ENCODE measurements around the gene PERCC1. TPM values are rescaled to one million over a fixed set of nuclear protein-coding genes. Genes with fewer than 3 reads are reported as not detected.

The PERCC1 gene
- total RNA-seq, 2 donors from 2014 or later: not detected

DNA sequence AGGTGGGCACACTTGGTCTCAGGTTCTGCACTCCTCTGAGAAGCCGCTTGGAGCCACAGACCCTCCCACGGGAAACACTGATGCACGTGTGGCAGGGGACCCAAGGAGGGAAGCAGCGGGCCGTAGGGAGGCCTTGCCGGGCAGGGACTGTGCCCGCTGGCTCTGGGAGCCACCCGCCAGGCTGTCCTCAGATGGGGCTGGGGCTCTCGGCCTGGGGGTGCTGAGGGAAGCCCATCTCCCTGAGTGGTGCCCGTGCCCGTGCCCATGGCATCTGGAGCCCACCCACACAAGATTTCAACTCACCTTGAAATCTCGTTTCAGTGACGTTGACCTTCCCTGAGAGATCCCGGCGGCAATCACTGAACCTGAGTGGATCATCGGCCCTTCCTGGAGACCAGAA is 26.1 kb downstream of the PERCC1 start:
- no peak overlapping the region for H3K27ac ChIP-seq
- TF ChIP-seq, protein P1, sequence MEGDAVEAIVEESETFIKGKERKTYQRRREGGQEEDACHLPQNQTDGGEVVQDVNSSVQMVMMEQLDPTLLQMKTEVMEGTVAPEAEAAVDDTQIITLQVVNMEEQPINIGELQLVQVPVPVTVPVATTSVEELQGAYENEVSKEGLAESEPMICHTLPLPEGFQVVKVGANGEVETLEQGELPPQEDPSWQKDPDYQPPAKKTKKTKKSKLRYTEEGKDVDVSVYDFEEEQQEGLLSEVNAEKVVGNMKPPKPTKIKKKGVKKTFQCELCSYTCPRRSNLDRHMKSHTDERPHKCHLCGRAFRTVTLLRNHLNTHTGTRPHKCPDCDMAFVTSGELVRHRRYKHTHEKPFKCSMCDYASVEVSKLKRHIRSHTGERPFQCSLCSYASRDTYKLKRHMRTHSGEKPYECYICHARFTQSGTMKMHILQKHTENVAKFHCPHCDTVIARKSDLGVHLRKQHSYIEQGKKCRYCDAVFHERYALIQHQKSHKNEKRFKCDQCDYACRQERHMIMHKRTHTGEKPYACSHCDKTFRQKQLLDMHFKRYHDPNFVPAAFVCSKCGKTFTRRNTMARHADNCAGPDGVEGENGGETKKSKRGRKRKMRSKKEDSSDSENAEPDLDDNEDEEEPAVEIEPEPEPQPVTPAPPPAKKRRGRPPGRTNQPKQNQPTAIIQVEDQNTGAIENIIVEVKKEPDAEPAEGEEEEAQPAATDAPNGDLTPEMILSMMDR (IDR thresholded peaks at IDR 0.05): no peak
- no peaks in the 10 kb centered on the region for H3K9me3 ChIP-seq
- no peaks in the 10 kb centered on the region for H3K4me1 ChIP-seq
- H3K4me3 ChIP-seq: no peak overlapping the region
- H3K36me3 ChIP-seq: peaks cover 87% of the 10 kb centered on the region
- no peaks in the 10 kb centered on the region for H3K27me3 ChIP-seq
- no peak for DNase-seq (ENCODE audit: low spot score)

DNA sequence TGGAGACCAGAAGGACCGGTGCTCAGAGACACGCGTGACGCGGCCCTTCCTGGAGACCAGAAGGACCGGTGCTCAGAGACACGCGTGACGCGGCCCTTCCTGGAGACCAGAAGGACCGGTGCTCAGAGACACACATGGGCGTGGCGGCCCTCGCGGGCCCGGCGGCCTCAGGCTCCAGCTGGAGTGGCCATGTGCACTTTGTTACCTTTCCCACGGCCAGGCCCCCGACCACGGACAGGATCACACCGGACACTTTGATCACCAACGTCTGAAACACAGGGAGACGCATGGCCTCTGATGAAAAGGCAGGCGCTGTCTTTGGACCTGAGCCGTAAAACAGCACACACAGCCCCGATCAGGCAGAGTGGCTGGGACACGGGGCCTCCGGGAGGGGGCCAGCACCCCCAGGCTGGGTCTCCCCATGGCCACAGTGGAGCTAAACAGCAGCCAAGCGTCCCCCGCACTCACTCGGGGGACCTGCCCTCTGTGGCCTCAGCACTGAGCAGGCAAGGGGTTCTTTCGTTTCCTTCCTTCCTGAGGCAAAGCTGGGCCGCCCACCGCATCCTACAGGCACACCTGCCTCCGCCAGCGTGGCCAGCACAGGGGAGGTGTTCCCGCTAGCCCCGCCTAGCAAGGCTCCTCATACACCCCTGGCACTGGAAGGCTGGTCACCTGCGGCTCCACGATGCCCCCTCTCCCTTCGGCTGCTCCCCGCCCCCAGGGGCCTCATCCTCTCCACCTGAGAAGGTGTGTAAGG is 26.8 kb downstream of the PERCC1 start:
- Histone ChIP-seq H3K27ac (no peak overlapping the region), H3K4me3 (no peak overlapping the region), H3K4me1 (no peaks in the 10 kb centered on the region), H3K9me3 (no peaks in the 10 kb centered on the region), H3K36me3 (peaks cover 81% of the 10 kb centered on the region), H3K27me3 (no peaks in the 10 kb centered on the region)
- no peak for DNase-seq (ENCODE audit: low spot score)
- TF ChIP-seq, protein P1 (IDR thresholded peaks at IDR 0.05): no peak

DNA sequence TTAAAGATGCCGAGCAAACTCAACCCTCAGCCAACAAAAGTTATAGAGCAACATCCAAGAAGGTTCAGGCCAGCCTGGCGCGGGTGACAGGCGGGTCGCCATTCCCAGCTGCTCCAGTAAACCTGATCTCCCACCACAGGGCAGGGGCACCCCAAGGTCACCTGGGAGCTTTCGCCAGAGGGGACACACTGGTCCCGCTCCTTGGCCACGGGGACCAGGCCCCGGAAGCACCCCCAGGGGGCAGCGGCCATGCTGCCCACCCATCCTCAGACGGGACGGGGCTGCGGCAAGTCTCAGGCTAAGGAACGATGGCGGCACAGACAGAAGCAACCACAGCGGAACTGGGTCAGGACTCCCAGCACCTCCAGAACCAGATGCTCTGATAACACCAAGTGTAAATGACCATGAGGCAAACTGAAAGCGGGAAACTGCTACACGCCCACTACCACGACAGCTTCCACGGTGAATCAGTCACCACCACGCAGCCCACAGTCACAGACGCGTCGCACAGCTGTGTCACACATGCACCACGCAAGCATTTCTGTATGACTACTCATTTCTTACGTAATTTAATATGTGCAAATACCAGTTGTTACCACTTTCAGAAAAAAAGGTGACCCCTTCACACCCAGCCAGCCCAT is 27.6 kb downstream of the PERCC1 start:
- H3K27me3 ChIP-seq: no peaks in the 10 kb centered on the region
- TF ChIP-seq, protein P1 (IDR thresholded peaks at IDR 0.05): no peak
- H3K4me1 ChIP-seq: no peaks in the 10 kb centered on the region
- H3K9me3 ChIP-seq: no peaks in the 10 kb centered on the region
- H3K4me3 ChIP-seq: no peak overlapping the region
- no peak for DNase-seq (ENCODE audit: low spot score)
- no peak overlapping the region for H3K27ac ChIP-seq
- peaks cover 73% of the 10 kb centered on the region for H3K36me3 ChIP-seq

DNA sequence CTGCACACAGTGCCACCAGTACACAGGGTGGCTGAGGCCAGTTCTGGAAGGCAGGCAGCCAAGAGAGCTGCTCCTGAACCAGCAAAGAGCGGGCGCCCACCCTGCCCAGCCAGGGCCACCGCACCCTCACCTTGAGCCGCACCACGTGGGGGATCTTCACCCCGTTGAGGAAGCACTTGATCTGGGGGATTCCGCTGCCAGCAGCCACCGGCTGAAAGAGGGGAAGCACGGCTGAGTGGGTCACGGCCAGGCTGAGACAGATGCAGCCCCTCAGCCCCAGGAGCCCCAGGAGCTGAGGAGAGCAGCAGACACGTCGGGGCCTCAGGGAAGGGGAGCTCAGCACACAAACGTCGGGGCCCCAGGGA is 28.1 kb downstream of the PERCC1 start:
- no peaks in the 10 kb centered on the region for H3K4me1 ChIP-seq
- H3K4me3 ChIP-seq: no peak overlapping the region
- no peaks in the 10 kb centered on the region for H3K27me3 ChIP-seq
- no peak for DNase-seq (ENCODE audit: low spot score)
- TF ChIP-seq, protein P1 (IDR thresholded peaks at IDR 0.05): no peak
- no peak overlapping the region for H3K27ac ChIP-seq
- no peaks in the 10 kb centered on the region for H3K9me3 ChIP-seq
- H3K36me3 ChIP-seq: peaks cover 68% of the 10 kb centered on the region

DNA sequence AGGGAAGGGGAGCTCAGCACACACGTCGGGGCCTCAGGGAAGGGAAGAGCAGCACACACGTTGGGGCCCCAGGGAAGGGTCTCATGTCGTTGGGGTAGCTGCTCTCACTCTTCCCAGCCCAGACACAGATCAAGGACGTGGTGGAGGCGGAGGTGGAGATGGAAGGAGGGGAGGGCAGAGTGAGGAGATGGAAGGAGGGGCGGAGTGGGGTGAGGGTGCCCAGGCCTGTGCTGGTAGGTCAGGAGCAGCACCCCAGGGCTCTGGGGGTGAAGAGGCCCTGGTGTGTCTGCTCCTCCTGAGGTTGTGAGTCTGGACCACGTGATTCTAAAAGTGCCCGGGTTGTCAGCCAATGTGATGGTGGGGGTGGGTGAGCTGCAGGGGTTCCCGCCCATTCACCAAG is 29.1 kb downstream of the PERCC1 start:
- H3K4me3 ChIP-seq: no peak overlapping the region
- no peak overlapping the region for H3K27ac ChIP-seq
- no peaks in the 10 kb centered on the region for H3K9me3 ChIP-seq
- TF ChIP-seq, protein P1 (IDR thresholded peaks at IDR 0.05): no peak
- no peaks in the 10 kb centered on the region for H3K4me1 ChIP-seq
- DNase-seq (ENCODE audit: low spot score): no peak
- peaks cover 58% of the 10 kb centered on the region for H3K36me3 ChIP-seq
- H3K27me3 ChIP-seq: no peaks in the 10 kb centered on the region
